Skeletal muscle satellite cell (primary cell): ENCODE measurements around the gene LGALS8.
A peak's percentile ranks its signal among the peaks of the same experiment; 100 is the strongest.

Experiments used
- H3K27me3 ChIP-seq: 2 replicates; pipeline ENCODE4 v1.7.0; 2013; ENCODE audit warnings: low read length; ENCODE audit not compliant: control insufficient read depth, insufficient read depth
- H3K36me3 ChIP-seq: 2 replicates; pipeline ENCODE4 v1.7.0; 2013; ENCODE audit warnings: mild to moderate bottlenecking, control low read depth, low read length; ENCODE audit not compliant: insufficient read depth
- H3K4me1 ChIP-seq: 2 replicates; pipeline ENCODE4 v1.7.0; 2013; ENCODE audit warnings: low read length; ENCODE audit not compliant: control insufficient read depth, insufficient read depth
- H3K4me2 ChIP-seq: 2 replicates; pipeline ENCODE4 v1.7.0; 2013; ENCODE audit warnings: mild to moderate bottlenecking, low read length
- H3K4me3 ChIP-seq: 2 replicates; pipeline ENCODE4 v1.7.0; 2013; ENCODE audit warnings: low read length
- H3K9ac ChIP-seq: 2 replicates; pipeline ENCODE4 v1.7.0; 2013; ENCODE audit warnings: mild to moderate bottlenecking, low read depth, low read length, moderate library complexity
- H3K9me3 ChIP-seq: replicated peaks from 2 replicates; pipeline ENCODE4 v1.7.0; 2013; ENCODE audit warnings: mild to moderate bottlenecking, control low read depth, low read length

The LGALS8 gene

DNA sequence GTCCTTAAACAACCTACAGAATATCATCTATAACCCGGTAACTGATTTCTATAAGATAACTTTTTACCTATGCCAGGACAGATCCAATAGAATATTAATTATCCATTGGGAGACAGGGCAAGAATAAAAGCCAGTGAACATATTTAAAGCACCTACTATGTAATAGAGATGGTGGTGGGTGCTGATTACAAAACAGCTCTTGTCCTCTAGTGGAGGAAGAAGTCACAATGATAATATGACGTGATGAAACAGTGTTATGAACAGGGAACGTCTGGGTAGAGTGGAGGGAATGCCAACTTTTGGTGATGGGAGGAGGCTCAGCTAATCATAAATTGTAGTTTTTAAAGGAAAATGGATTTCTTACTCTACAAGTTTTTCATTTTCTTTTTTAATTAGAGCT lies 2.3 kb downstream of the LGALS8 start:
- peaks cover 17% of the 10 kb centered on the region for H3K36me3 ChIP-seq

DNA sequence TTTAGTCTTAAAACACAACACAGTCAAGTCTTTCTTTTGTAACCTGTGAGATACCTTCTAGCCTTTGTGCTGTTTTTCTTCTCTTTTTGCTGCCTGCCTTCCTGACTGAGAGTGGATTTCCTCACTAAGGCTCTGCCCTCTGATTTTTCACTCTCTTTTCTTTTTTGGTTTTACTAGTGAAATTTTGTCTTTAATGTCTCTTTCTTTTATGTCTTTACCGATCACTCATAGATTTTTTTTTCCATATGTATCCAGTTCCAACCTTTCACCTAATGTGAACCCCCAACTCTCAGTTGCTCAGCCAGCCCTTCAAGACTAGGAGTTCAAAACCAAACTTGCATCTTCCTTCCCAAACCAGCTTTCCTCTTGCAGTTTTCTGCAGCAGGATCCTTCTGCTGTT lies 6.5 kb downstream of the LGALS8 start:
- H3K4me1 ChIP-seq, result peaks cover 12% of the 10 kb centered on the region
- no peaks in the 10 kb centered on the region for H3K9me3 ChIP-seq
- no peak overlapping the region for H3K4me2 ChIP-seq
- no peaks in the 10 kb centered on the region for H3K27me3 ChIP-seq
- no peak overlapping the region for H3K9ac ChIP-seq
- peaks cover 23% of the 10 kb centered on the region for H3K36me3 ChIP-seq
- H3K4me3 ChIP-seq, result no peak overlapping the region

More for the DNA sequence above, 2.3 kb downstream of the LGALS8 start:
- Histone ChIP-seq H3K4me3 (no peak overlapping the region), H3K27me3 (no peaks in the 10 kb centered on the region), H3K4me2 (no peak overlapping the region), H3K4me1 (peaks cover 6% of the 10 kb centered on the region), H3K9ac (no peak overlapping the region), H3K9me3 (no peaks in the 10 kb centered on the region)

DNA sequence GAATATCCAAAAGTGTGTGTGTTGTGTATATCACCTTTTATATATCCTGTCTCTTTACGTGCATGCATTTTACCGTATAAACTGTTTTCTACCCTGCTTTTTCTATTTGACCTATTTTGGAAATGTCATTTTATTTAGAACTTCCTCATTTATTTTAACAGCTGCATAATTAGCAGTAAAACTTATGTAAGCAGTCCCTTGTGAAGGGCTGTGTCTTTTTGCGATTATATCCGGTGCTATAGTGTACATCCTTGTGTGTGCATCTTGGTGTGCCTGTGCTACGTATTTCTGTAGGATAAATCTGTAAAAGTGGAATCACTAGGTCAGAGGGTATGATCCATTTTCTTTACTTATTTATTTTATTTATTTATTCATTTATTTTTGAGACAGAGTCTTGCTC lies 7.2 kb downstream of the LGALS8 start:
- H3K9me3 ChIP-seq, result no peaks in the 10 kb centered on the region
- H3K4me1 ChIP-seq, result peaks cover 12% of the 10 kb centered on the region
- H3K4me2 ChIP-seq, result no peak overlapping the region
- H3K36me3 ChIP-seq, result peaks cover 26% of the 10 kb centered on the region
- H3K27me3 ChIP-seq, result no peaks in the 10 kb centered on the region
- no peak overlapping the region for H3K4me3 ChIP-seq
- no peak overlapping the region for H3K9ac ChIP-seq

DNA sequence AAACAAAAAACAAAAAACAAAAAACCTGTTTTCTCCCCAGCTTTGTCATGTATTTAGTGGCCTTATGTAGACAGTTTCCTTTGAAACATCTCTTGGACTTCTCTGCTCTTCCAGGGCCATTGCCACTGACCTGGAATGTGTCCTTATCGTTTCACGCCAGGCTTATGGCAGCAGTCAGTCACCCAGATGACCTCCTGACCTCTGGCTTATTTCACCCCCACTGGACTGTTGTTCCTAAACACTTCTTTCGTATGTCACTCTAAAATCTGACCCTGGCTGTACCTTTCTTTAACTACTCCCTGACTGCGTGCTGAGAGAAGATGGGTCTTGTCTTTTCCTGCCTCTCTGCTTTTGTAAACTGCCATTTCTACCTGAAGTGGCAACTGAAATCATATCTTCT lies 9.1 kb downstream of the LGALS8 start:
- H3K4me2 ChIP-seq, result no peak overlapping the region
- no peaks in the 10 kb centered on the region for H3K9me3 ChIP-seq
- H3K27me3 ChIP-seq, result no peaks in the 10 kb centered on the region
- peaks cover 19% of the 10 kb centered on the region for H3K36me3 ChIP-seq
- no peak overlapping the region for H3K4me3 ChIP-seq
- H3K9ac ChIP-seq, result no peak overlapping the region
- H3K4me1 ChIP-seq, result peaks cover 12% of the 10 kb centered on the region

DNA sequence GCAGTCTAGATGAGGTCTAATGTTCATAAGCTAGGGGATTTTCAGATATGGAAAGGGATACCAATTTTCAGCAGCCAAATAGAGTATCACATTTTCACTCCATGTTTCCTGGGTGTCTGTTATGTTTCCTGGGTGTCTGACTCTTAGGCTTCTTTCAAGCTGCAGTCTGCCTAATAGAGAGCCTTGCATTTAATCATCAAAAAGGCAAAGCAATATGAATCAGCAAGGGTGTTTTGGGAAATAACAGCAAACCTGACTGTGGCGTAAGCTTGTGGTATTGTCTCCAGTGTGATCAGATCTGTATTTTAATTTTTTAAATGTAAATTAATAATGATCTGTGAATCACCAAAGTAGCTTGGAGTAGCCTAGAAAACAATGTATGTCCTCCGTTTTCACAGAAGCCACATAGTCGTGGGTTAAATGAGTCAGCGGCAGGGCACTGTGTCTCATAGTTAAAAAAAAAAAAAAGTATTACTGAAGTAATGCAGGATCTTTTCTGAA lies 10.4 kb downstream of the LGALS8 start:
- Histone ChIP-seq H3K9ac (no peak overlapping the region), H3K36me3 (peaks cover 30% of the 10 kb centered on the region), H3K4me2 (peak overlapping the region; percentile 3), H3K27me3 (no peaks in the 10 kb centered on the region), H3K9me3 (no peaks in the 10 kb centered on the region), H3K4me3 (no peak overlapping the region), H3K4me1 (peaks cover 12% of the 10 kb centered on the region)

DNA sequence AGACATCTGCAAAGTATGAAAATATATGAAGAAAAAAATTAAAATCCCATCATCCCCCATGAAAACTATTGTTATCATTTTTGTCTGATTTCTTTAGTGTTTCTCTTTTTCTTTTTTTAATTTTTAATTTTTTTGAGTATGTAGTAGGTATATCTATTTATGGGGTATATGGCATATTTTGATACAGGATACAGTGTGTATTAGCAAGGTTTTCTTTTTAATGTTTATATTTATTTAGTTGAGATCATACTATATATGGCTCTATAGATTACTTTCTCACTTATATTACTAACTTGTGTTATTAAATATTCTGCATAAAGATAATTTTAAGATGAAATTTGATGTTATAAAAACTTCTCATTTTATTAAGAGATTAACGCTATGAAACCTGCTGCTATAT lies 11.4 kb downstream of the LGALS8 start:
- Histone ChIP-seq H3K9me3 (no peaks in the 10 kb centered on the region), H3K4me3 (no peak overlapping the region), H3K36me3 (peaks cover 39% of the 10 kb centered on the region), H3K9ac (no peak overlapping the region), H3K4me1 (peaks cover 12% of the 10 kb centered on the region), H3K4me2 (no peak overlapping the region), H3K27me3 (no peaks in the 10 kb centered on the region)

DNA sequence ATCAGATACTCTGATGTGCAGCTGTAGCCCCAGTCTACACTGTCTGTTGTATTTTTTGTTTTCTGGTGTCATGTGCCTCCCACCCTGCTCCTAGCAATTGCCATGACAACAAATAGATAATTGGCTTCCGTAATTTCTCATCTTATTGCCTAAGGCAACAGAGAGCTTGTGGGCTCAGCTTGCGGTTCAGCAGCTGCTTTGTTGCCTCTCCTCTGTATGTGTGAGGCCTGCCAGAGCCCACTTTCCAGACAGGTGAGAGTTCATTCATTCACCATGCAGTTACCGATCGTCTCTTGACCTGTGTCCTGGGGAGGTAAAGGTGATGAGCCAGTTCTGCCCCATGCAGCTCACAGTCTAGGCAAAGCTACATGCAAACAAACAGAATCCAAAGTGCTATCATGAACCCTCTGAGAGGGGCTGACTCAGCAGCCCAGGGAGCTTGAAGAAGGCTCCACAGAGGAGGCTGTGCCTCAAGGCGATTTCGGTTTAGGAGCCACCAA lies 11.9 kb downstream of the LGALS8 start:
- peaks cover 44% of the 10 kb centered on the region for H3K36me3 ChIP-seq

DNA sequence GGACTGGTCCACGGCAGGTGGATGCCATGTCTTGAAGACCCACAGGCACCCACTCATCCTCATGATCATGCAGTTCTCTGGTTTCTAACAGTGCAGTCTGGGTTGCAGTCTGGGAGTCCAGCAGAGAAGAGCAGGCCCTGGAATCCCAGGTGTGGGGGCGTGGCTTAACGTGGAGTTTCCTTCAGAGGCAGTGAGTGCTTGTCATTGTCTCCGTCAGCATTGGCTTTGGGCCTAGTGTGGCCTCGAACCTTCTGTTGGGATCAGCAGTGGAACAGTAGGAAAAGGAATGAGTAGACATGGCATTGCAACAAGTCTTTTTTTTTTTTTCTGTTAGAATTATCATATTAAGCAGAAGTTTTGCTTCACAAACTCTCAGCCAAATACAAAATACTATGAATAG lies 12.8 kb downstream of the LGALS8 start:
- peaks cover 49% of the 10 kb centered on the region for H3K36me3 ChIP-seq
- H3K4me2 ChIP-seq, result no peak overlapping the region
- no peak overlapping the region for H3K9ac ChIP-seq
- H3K4me1 ChIP-seq, result peaks cover 12% of the 10 kb centered on the region
- no peaks in the 10 kb centered on the region for H3K9me3 ChIP-seq
- H3K27me3 ChIP-seq, result no peaks in the 10 kb centered on the region
- H3K4me3 ChIP-seq, result no peak overlapping the region

More for the DNA sequence above, 11.9 kb downstream of the LGALS8 start:
- Histone ChIP-seq H3K9ac (no peak overlapping the region), H3K9me3 (no peaks in the 10 kb centered on the region), H3K4me2 (no peak overlapping the region), H3K27me3 (no peaks in the 10 kb centered on the region), H3K4me3 (no peak overlapping the region), H3K4me1 (peaks cover 12% of the 10 kb centered on the region)

DNA sequence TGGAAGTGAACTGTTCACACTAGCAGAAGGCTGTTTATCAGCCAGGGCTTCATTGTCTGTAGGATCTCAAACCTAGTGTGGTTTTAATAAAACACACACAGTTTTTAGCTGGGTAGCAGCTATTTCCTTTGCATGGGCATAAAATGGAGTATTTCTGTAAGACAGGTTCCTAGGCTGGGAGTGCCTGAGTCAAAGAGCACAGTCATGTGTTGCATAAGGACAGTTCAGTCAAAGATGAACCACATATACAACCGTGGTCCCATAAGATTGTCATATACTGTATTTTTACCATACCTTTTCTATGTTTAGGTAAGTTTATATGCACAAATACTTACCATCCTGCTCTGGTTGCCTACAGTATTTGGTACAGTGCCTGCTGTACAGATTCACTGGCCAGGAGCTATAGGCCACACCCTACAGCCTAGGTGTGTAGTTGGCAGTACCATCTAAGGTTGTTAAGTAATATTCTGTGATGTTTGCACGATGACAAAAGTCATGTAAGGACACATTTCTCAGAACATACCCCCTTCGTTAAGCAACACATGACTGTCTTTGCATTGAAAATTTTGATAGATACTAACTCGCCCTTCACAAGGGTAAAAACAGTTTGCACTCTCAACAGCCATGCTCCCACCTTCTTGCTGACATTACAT lies 17.2 kb downstream of the LGALS8 start:
- no peaks in the 10 kb centered on the region for H3K27me3 ChIP-seq
- H3K4me1 ChIP-seq, result no peaks in the 10 kb centered on the region
- no peak overlapping the region for H3K9ac ChIP-seq
- H3K4me2 ChIP-seq, result no peak overlapping the region
- no peak overlapping the region for H3K4me3 ChIP-seq
- peaks cover 83% of the 10 kb centered on the region for H3K36me3 ChIP-seq
- no peaks in the 10 kb centered on the region for H3K9me3 ChIP-seq

DNA sequence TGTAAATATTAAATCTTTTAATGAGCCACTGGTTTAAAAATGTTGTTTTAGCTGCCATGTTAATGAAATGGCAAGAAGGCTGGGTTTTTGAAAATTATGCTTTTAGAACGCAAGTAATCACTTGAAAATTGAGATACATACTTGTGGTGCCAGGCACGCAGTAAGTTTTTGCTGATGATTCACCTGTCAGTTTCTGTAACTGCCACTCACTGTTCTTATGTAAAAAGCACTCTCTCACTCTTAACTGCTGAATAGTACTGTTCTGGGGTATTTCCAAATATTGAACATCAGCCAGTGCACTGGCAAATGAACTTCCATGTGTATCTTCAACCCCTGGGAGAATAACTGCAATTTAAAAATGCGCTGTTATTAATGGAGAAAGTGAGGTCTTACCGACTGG lies 17.9 kb downstream of the LGALS8 start:
- H3K36me3 ChIP-seq, result peaks cover 82% of the 10 kb centered on the region
- no peak overlapping the region for H3K9ac ChIP-seq
- no peak overlapping the region for H3K4me2 ChIP-seq
- no peaks in the 10 kb centered on the region for H3K27me3 ChIP-seq
- no peaks in the 10 kb centered on the region for H3K9me3 ChIP-seq
- H3K4me1 ChIP-seq, result no peaks in the 10 kb centered on the region
- no peak overlapping the region for H3K4me3 ChIP-seq

DNA sequence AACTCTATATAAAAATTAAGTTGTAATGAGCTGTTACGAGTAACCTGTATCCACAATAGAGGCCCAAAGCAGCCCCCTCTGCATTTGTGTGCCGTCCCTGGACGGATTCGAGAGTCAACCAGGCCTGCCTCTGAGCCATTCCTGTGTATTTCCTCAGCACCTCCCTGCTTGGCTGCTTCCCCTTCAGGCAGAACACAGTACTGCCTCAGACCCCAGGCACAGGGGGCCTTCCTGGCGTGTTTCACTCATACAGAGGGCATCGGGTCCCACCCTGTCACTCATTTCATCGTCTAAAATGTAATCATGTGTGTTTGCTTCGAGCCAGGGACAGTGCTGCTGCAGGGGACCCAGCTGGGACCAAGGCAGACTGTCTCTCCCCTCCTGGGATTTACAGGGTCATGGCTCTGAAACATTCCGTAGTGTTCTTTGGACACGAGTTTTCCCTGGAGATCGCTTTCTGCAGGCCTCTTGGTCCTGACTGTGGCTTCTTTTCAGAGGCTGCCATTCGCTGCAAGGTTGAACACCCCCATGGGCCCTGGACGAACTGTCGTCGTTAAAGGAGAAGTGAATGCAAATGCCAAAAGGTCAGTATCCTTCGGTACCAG lies 19.4 kb downstream of the LGALS8 start:
- Histone ChIP-seq H3K27me3 (no peaks in the 10 kb centered on the region), H3K4me1 (no peaks in the 10 kb centered on the region), H3K4me3 (no peak overlapping the region), H3K9ac (no peak overlapping the region), H3K4me2 (no peak overlapping the region), H3K36me3 (peaks cover 96% of the 10 kb centered on the region), H3K9me3 (no peaks in the 10 kb centered on the region)
